GM12892 (cell line): Measurements from ENCODE around the gene TNS3.

Source experiments
- DNase-seq: peaks from one replicate; pipeline ENCODE4 v3.0.0; 2011; ENCODE audit not compliant: insufficient read length
- FAIRE-seq: peaks from 2 replicates; lab custom pipeline; 2011; peaks lifted over from hg19 to GRCh38; lab: Jason Lieb, UNC
- POLR2A ChIP-seq: IDR thresholded peaks from 2 replicates; pipeline ENCODE4 v1.6.1; 2011; ENCODE audit warnings: low read depth, low read length, control low read depth
- POLR2AphosphoS5 ChIP-seq: IDR thresholded peaks from 2 replicates; pipeline ENCODE4 v1.6.1; 2011; ENCODE audit warnings: low read depth, low read length, control low read depth
- TAF1 ChIP-seq: IDR thresholded peaks from 2 replicates; pipeline ENCODE4 v1.6.1; 2011; ENCODE audit warnings: low read depth, mild to moderate bottlenecking, control low read depth, low read length, borderline replicate concordance

Gene TNS3

GRCh38 chr7:47375121-47375938 lies 206.6 kb downstream of the TNS3 start:
- no peak for FAIRE-seq
- TF ChIP-seq POLR2AphosphoS5 (no peak), TAF1 (no peak)
- DNase-seq, result no peak

GRCh38 chr7:47374538-47374937 lies 207.4 kb downstream of the TNS3 start:
- TF ChIP-seq POLR2A, result no peak
- no peak for TF ChIP-seq TAF1
- TF ChIP-seq POLR2AphosphoS5, result no peak
- no peak for FAIRE-seq
- DNase-seq, result no peak

GRCh38 chr7:47373871-47374451 lies 207.9 kb downstream of the TNS3 start:
- DNase-seq (no peak), FAIRE-seq (no peak)

GRCh38 chr7:47371733-47372368 lies 210.1 kb downstream of the TNS3 start:
- DNase-seq (no peak), FAIRE-seq (no peak)
- TF ChIP-seq TAF1 (no peak), POLR2A (no peak), POLR2AphosphoS5 (no peak)

More at GRCh38 chr7:47373871-47374451, 207.9 kb downstream of the TNS3 start:
- TF ChIP-seq POLR2A (no peak), POLR2AphosphoS5 (no peak), TAF1 (no peak)

- DNase-seq, result no peak
- FAIRE-seq, result no peak
- TF ChIP-seq POLR2A (no peak), POLR2AphosphoS5 (no peak), TAF1 (no peak)
Observed at GRCh38 chr7:47371317-47371716, 210.6 kb downstream of the TNS3 start.

- DNase-seq (no peak), FAIRE-seq (no peak)
- TF ChIP-seq POLR2AphosphoS5, result no peak
- TF ChIP-seq POLR2A, result no peak
- TF ChIP-seq TAF1, result no peak
Observed at GRCh38 chr7:47370461-47371042, 211.4 kb downstream of the TNS3 start.

GRCh38 chr7:47369736-47370135 lies 212.2 kb downstream of the TNS3 start:
- DNase-seq (no peak), FAIRE-seq (no peak)
- TF ChIP-seq TAF1 (no peak), POLR2A (no peak), POLR2AphosphoS5 (no peak)

GRCh38 chr7:47368190-47368812 lies 213.6 kb downstream of the TNS3 start:
- DNase-seq, result no peak
- no peak for FAIRE-seq
- no peak for TF ChIP-seq POLR2AphosphoS5
- TF ChIP-seq TAF1, result no peak

GRCh38 chr7:47367369-47367768 lies 214.5 kb downstream of the TNS3 start:
- FAIRE-seq, result no peak
- no peak for DNase-seq
- TF ChIP-seq TAF1 (no peak), POLR2AphosphoS5 (no peak), POLR2A (no peak)

- DNase-seq, result no peak
- no peak for FAIRE-seq
- no peak for TF ChIP-seq TAF1
Observed at GRCh38 chr7:47366960-47367359, 215.0 kb downstream of the TNS3 start.

GRCh38 chr7:47366211-47366610 lies 215.7 kb downstream of the TNS3 start:
- FAIRE-seq (no peak), DNase-seq (no peak)
- TF ChIP-seq POLR2A, result no peak

GRCh38 chr7:47362984-47363383 lies 218.9 kb downstream of the TNS3 start:
- DNase-seq, result no peak
- TF ChIP-seq TAF1 (no peak), POLR2A (no peak), POLR2AphosphoS5 (no peak)
- no peak for FAIRE-seq
